Measurements from ENCODE around the gene GABRR2. TPM values are rescaled to one million over a fixed set of nuclear protein-coding genes. Genes with fewer than 3 reads are reported as not detected.

GABRR2 gene
- total and polyA plus RNA-seq, 2 of the 4 experiments (the other 2 are of a cell fraction), result 0.26 TPM; not detected in 1

DNA sequence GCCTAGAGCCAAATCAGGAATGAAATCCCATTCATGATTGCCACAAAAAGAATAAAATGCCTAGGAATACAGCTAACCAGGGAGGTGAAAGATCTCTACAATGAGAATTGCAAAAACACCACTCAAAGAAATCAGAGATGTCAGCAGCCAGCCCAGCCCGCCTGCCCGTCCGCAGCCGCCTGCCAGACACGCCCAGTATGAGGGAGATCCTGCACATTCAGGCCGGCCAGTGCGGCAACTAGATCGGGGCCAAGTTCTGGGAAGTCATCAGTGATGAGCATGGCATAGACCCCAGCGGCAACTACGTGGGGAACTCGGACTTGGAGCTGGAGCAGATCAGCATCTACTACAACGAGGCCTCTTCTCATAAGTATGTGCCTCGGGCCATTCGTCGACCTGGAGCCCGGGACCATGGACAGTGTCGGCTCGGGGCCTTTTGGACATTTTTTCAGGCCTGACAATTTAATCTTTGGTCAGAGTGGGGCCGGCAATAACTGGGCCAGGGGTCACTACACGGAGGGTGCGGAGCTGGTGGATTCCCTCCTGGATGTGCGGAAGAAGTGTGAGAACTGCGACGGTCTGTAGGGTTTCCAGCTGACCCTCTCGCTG is 13.4 kb downstream of the GABRR2 start:
- H2BK5ac ChIP-seq (ENCODE audit: low read depth, low read length, poor library complexity, severe bottlenecking), result no peak overlapping the region
- H3K56ac ChIP-seq (ENCODE audit: extremely low read depth, insufficient read depth, low read length), result no peak overlapping the region
- dilution Hi-C loops (cut with HindIII; ENCODE audit: low sequenced_read_pairs, unreplicated experiment), result no loop called here
- no peak overlapping the region for H2BK120ac ChIP-seq (ENCODE audit: low read depth, low read length)
- H3K27ac ChIP-seq (ENCODE audit: insufficient read depth, low read length), result no peak overlapping the region
- no peak overlapping the region for H4K8ac ChIP-seq (ENCODE audit: low read depth in 2 of 2, low read length in 2 of 2)
- H3K4me3 ChIP-seq (ENCODE audit: insufficient read depth, low read depth, low read length), result no peak overlapping the region
- H3K36me3 ChIP-seq (ENCODE audit: control insufficient read depth, insufficient read depth, low read length), result no peaks in the 10 kb centered on the region
- TF ChIP-seq MXI1 (IDR thresholded peaks at IDR 0.05; ENCODE audit: borderline replicate concordance, low read depth, low read length) (no peak), FOS (IDR thresholded peaks at IDR 0.05; ENCODE audit: low read depth, low read length) (no peak), NFE2L2 (IDR thresholded peaks at IDR 0.05; ENCODE audit: low read depth, low read length) (no peak), RFX5 (IDR thresholded peaks at IDR 0.05; ENCODE audit: low read depth, low read length) (no peak), SMC3 (IDR thresholded peaks at IDR 0.05; ENCODE audit: low read depth, low read length) (no peak), MAZ (IDR thresholded peaks at IDR 0.05; ENCODE audit: borderline replicate concordance, low read depth, low read length) (no peak), RCOR1 (IDR thresholded peaks at IDR 0.05; ENCODE audit: insufficient replicate concordance, low read length) (no peak), POLR2A (IDR thresholded peaks at IDR 0.05; ENCODE audit: low read depth, low read length) (no peak), BHLHE40 (IDR thresholded peaks at IDR 0.05; ENCODE audit: low read depth, low read length) (no peak), MAFK (IDR thresholded peaks at IDR 0.05; ENCODE audit: low read depth, low read length) (no peak), RAD21 (IDR thresholded peaks at IDR 0.05; ENCODE audit: low read length) (no peak)
- TF ChIP-seq, protein P1, sequence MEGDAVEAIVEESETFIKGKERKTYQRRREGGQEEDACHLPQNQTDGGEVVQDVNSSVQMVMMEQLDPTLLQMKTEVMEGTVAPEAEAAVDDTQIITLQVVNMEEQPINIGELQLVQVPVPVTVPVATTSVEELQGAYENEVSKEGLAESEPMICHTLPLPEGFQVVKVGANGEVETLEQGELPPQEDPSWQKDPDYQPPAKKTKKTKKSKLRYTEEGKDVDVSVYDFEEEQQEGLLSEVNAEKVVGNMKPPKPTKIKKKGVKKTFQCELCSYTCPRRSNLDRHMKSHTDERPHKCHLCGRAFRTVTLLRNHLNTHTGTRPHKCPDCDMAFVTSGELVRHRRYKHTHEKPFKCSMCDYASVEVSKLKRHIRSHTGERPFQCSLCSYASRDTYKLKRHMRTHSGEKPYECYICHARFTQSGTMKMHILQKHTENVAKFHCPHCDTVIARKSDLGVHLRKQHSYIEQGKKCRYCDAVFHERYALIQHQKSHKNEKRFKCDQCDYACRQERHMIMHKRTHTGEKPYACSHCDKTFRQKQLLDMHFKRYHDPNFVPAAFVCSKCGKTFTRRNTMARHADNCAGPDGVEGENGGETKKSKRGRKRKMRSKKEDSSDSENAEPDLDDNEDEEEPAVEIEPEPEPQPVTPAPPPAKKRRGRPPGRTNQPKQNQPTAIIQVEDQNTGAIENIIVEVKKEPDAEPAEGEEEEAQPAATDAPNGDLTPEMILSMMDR (conservative IDR thresholded peaks at IDR 0.05; ENCODE audit: low read depth, low read length), result no peak
- TF ChIP-seq, protein P2, sequence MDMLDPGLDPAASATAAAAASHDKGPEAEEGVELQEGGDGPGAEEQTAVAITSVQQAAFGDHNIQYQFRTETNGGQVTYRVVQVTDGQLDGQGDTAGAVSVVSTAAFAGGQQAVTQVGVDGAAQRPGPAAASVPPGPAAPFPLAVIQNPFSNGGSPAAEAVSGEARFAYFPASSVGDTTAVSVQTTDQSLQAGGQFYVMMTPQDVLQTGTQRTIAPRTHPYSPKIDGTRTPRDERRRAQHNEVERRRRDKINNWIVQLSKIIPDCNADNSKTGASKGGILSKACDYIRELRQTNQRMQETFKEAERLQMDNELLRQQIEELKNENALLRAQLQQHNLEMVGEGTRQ (IDR thresholded peaks at IDR 0.05; ENCODE audit: low read depth, low read length), result no peak
- TF ChIP-seq, protein P3, sequence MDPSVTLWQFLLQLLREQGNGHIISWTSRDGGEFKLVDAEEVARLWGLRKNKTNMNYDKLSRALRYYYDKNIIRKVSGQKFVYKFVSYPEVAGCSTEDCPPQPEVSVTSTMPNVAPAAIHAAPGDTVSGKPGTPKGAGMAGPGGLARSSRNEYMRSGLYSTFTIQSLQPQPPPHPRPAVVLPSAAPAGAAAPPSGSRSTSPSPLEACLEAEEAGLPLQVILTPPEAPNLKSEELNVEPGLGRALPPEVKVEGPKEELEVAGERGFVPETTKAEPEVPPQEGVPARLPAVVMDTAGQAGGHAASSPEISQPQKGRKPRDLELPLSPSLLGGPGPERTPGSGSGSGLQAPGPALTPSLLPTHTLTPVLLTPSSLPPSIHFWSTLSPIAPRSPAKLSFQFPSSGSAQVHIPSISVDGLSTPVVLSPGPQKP (IDR thresholded peaks at IDR 0.05; ENCODE audit: borderline replicate concordance, low read depth, low read length), result no peak
- H4K5ac ChIP-seq (ENCODE audit: low read depth, low read length), result no peak overlapping the region
- no peak overlapping the region for H2AK9ac ChIP-seq (replicated peaks; ENCODE audit: low read depth, low read length, poor library complexity)
- H3K18ac ChIP-seq (ENCODE audit: low read depth, low read length), result no peak overlapping the region
- in situ Hi-C loops (cut with MboI; ENCODE audit: low sequenced_read_pairs), result no loop called here
- no peak overlapping the region for H3K14ac ChIP-seq (replicated peaks; ENCODE audit: low read depth, low read length)
- H2AFZ ChIP-seq (replicated peaks; ENCODE audit: low read length, poor library complexity), result no peak overlapping the region
- ChIA-PET CTCF (no interaction called here), POLR2A (ENCODE audit: unreplicated experiment) (no interaction called here)
- H3K9me1 ChIP-seq (ENCODE audit: insufficient read depth, low read length), result peaks cover 9% of the 10 kb centered on the region; the same call in 1 of the 2 replicates
- no peak overlapping the region for H3K9ac ChIP-seq (ENCODE audit: low read depth, low read length)
- H4K91ac ChIP-seq (ENCODE audit: insufficient read depth, low read depth, low read length), result no peak overlapping the region
- H3K79me1 ChIP-seq (ENCODE audit: low read depth in 1 of 2, low read length in 2 of 2), result no peaks in the 10 kb centered on the region
- H2BK15ac ChIP-seq (ENCODE audit: low read depth, low read length), result no peak overlapping the region
- peaks cover 17% of the 10 kb centered on the region for H3K27me3 ChIP-seq (ENCODE audit: control insufficient read depth, insufficient read depth, low read length)
- no peak overlapping the region for H3K4ac ChIP-seq (ENCODE audit: low read depth, low read length)
- no peak overlapping the region for H3K23ac ChIP-seq (ENCODE audit: low read depth, low read length)
- no peak overlapping the region for H2BK20ac ChIP-seq (ENCODE audit: low read depth, low read length)
- WGBS, 2 experiments (ENCODE audit: extremely low coverage in 2 of 2, insufficient read length in 1 of 2), result 92% methylated on average over 22 of the region's 25 CpGs; no CpG with 5 or more reads in 1 of the 2 experiments
- no TSS peak for BruUV-seq (replicated peaks)
- no peak for ATAC-seq (ENCODE audit: low read depth)
- no peaks in the 10 kb centered on the region; the same call in none of the 2 replicates for H3K9me3 ChIP-seq (ENCODE audit: control insufficient read depth, insufficient read depth, low read length)
- no peak overlapping the region for H2AK5ac ChIP-seq (ENCODE audit: low read depth, low read length)
- intact Hi-C loops (cut with micrococcal nuclease), result no loop called here
- H3K4me1 ChIP-seq (ENCODE audit: control insufficient read depth, insufficient read depth, low read length), result peaks cover 9% of the 10 kb centered on the region
- no peak for DNase-seq
- H4K20me1 ChIP-seq (ENCODE audit: insufficient read depth, low read length), result peaks cover 5% of the 10 kb centered on the region; the same call in 1 of the 2 replicates
- H3K4me2 ChIP-seq (ENCODE audit: low read depth, low read length), result no peak overlapping the region

All from IMR-90 (cell line).